Stimulated activated naive CD8-positive, alpha-beta T cell treated with anti-CD3 and anti-CD28 coated beads, Interleukin-15, amount 100 ng/mL, for 72 hours (primary cell): ENCODE results near the gene NSD2.

Experiments used
- ATAC-seq: fragments of 150-1000 bp; cut with Tn5 transposase; 2 replicates; pipeline ENCODE4 v1.10.0; 2021; ENCODE audit warnings: mild to moderate bottlenecking, moderate library complexity
- DNase-seq, 2 donors: peaks; one replicate each; pipeline ENCODE4 v3.0.0; 2021 to 2022
- H3K27ac Mint-ChIP-seq, 2 donors: one replicate each; pipeline ENCODE4 v1.8.0; 2022; ENCODE audit warnings: mild to moderate bottlenecking in 2 of 2, mixed read lengths in 2 of 2, moderate library complexity in 2 of 2
- H3K27me3 Mint-ChIP-seq: one replicate; pipeline ENCODE4 v1.8.0; 2022; ENCODE audit warnings: mixed read lengths
- H3K4me1 Mint-ChIP-seq: one replicate; pipeline ENCODE4 v1.8.0; 2022; ENCODE audit warnings: mild to moderate bottlenecking, mixed read lengths
- H3K4me3 Mint-ChIP-seq, 2 donors: one replicate each; pipeline ENCODE4 v1.8.0; 2022; ENCODE audit warnings: mild to moderate bottlenecking in 2 of 2, mixed read lengths in 2 of 2, moderate library complexity in 1 of 2
- H3K9me3 Mint-ChIP-seq, 2 donors: one replicate each; pipeline ENCODE4 v1.8.0; 2022; ENCODE audit warnings: mixed read lengths in 2 of 2

NSD2 gene

DNA sequence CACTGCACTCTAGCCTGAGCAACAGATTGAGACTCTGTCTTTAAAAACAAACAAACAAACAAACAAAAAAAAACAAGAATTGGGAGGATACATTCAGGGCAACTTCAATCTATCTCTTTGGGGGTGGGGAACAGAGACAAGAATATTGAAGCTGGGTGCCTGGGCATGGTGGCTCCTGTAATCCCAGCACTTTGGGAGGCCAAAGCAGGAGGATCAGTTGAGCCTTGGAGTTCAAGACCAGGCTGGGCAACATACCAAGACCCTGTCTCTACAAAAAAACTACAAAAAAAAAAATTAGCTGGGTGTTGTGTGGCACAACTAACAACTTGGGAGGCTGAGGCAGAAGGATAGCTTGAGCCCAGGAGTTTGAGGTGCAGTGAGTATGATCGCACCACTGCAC lies 16.4 kb upstream of the NSD2 start:
- Mint-ChIP-seq H3K4me1 (peaks cover 50% of the 10 kb centered on the region), H3K4me3 (peak overlapping the region; percentile 74 to 83), H3K9me3 (no peaks in the 10 kb centered on the region), H3K27me3 (no peaks in the 10 kb centered on the region), H3K27ac (peak overlapping the region; percentile 52 to 91)
- no peak for ATAC-seq
- DNase-seq = no peak

GRCh38 chr4:1855333-1856070 lies 15.7 kb upstream of the NSD2 start:
- peak overlapping the region; percentile 9 to 52 for H3K27ac Mint-ChIP-seq
- H3K9me3 Mint-ChIP-seq = no peaks in the 10 kb centered on the region
- peak overlapping the region; percentile 83 to 90 for H3K4me3 Mint-ChIP-seq
- DNase-seq = peak; percentile 36 to 37
- no peaks in the 10 kb centered on the region for H3K27me3 Mint-ChIP-seq
- ATAC-seq = peak; percentile 48
- H3K4me1 Mint-ChIP-seq = peaks cover 50% of the 10 kb centered on the region

GRCh38 chr4:1856071-1856942 lies 14.9 kb upstream of the NSD2 start, which contains the start of gene LETM1:
LETM1 (minus strand) TSS chr4:1856156; CDS start chr4:1855950, 206 bp downstream.
- peaks cover 51% of the 10 kb centered on the region for H3K4me1 Mint-ChIP-seq
- H3K27me3 Mint-ChIP-seq = no peaks in the 10 kb centered on the region
- no peaks in the 10 kb centered on the region for H3K9me3 Mint-ChIP-seq
- H3K27ac Mint-ChIP-seq = peak within 1 kb of the TSS; percentile 52 to 91
- ATAC-seq (peak; percentile 97), DNase-seq (peak; percentile 88 to 92)
- H3K4me3 Mint-ChIP-seq = peak within 1 kb of the TSS; percentile 84 to 90

- ATAC-seq (no peak), DNase-seq (no peak)
- no peaks in the 10 kb centered on the region for H3K9me3 Mint-ChIP-seq
- peak overlapping the region; percentile 46 to 89 for H3K27ac Mint-ChIP-seq
- peaks cover 51% of the 10 kb centered on the region for H3K4me1 Mint-ChIP-seq
- no peaks in the 10 kb centered on the region for H3K27me3 Mint-ChIP-seq
- peak overlapping the region; percentile 84 to 90 for H3K4me3 Mint-ChIP-seq
These were observed 14.1 kb upstream of the NSD2 start for GRCh38 chr4:1856943-1857699.

- no peak overlapping the region for H3K4me3 Mint-ChIP-seq
- DNase-seq (no peak), ATAC-seq (no peak)
- peaks cover 51% of the 10 kb centered on the region for H3K4me1 Mint-ChIP-seq
- H3K27ac Mint-ChIP-seq = peak overlapping the region in 1 of 2 donors; percentile 59
- no peaks in the 10 kb centered on the region for H3K27me3 Mint-ChIP-seq
- no peaks in the 10 kb centered on the region for H3K9me3 Mint-ChIP-seq
These were observed 13.3 kb upstream of the NSD2 start for GRCh38 chr4:1857931-1858330.

DNA sequence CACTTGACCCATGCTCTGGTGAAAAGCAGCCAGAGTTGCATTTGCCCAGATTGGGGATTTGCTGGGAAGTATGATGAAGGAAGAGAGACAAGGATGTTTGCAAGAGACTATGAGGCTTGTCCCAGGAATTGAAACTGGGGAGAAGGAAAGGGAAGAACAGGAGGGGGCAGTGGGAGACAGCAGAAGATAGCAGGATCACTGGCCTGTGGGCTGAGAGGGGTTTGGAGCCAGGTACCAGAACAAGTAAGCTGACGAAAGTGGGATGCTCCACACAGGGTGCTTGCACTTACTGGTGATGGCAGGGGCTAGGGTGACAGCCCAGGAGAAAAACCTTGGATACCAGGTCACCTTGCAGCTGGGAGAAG lies 11.8 kb upstream of the NSD2 start:
- no peaks in the 10 kb centered on the region for H3K9me3 Mint-ChIP-seq
- ATAC-seq (no peak), DNase-seq (no peak)
- H3K27me3 Mint-ChIP-seq = no peaks in the 10 kb centered on the region
- H3K27ac Mint-ChIP-seq = no peak overlapping the region
- peaks cover 53% of the 10 kb centered on the region for H3K4me1 Mint-ChIP-seq
- no peak overlapping the region for H3K4me3 Mint-ChIP-seq

DNA sequence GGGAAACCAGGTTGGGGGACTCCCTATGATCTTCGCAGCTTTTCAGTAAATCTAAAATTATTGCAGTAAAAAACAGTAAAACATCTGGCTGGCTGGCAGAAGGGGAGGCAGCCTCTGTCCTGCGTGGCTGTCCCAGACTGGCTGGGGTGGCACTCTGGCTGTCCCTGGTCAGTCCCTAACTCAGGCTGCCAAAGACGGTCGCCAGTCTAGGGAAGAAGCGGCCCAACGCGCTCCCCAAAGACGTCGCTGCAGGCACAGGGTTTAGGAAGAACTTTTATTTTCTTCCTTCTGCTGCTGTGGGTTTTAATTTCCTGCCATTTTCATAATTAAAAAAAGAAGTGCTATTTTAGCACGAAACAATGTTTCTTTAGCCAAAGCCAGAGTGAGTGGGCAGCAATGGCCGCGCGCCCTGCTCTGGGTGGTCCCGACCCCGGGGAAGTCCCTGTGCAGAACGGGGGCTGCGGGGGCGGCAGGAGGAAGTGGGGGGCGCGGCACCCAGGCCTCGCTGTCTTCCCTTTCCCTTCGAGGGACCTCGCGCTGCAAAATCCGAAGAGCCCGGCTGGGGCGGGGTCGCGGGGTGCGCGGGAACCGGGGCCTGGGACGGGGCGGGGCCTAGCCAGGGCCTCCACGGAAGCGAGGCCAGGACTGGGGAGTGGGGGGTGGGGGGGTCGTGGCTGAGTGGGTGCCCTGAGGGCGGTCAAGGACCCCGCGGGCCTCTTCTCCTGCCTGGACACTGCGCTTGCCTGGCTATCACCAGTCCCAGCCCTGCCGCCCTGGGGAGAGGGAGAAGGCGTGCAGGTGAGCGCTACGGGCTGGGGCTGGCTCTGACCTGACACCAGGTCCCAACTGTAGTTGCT lies 8.9 kb upstream of the NSD2 start:
- DNase-seq = peak; percentile 30 to 47
- H3K27ac Mint-ChIP-seq = peak overlapping the region; percentile 90 to 94
- H3K4me1 Mint-ChIP-seq = peaks cover 39% of the 10 kb centered on the region
- H3K4me3 Mint-ChIP-seq = peak overlapping the region; percentile 84 to 92
- ATAC-seq = peak; percentile 78
- no peaks in the 10 kb centered on the region for H3K27me3 Mint-ChIP-seq
- H3K9me3 Mint-ChIP-seq = no peaks in the 10 kb centered on the region

DNA sequence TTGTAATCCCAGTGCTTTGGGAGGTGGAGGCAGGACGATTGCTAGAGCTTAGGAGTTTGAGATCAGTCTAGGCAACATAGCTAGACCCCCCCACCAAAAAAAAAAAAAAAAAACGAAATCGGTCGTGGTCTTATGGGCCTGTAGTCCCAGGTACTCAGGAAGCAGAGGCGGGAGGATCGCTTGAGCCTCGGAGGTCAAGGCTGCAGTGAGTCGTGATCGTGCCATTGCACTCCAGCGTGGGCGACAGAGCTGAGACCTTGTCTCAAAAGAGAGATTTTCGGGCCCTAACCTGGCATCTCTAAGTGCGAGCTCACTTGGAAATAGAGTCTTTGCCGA lies 8.3 kb upstream of the NSD2 start:
- H3K27ac Mint-ChIP-seq = peak overlapping the region; percentile 69 to 90
- peaks cover 40% of the 10 kb centered on the region for H3K4me1 Mint-ChIP-seq
- DNase-seq = no peak
- peak overlapping the region; percentile 84 to 92 for H3K4me3 Mint-ChIP-seq
- H3K9me3 Mint-ChIP-seq = no peaks in the 10 kb centered on the region
- peak; percentile 19 for ATAC-seq
- no peaks in the 10 kb centered on the region for H3K27me3 Mint-ChIP-seq

GRCh38 chr4:1863297-1864033 lies 7.7 kb upstream of the NSD2 start:
- Mint-ChIP-seq H3K27ac (peak overlapping the region in 1 of 2 donors; percentile 69), H3K4me1 (peaks cover 40% of the 10 kb centered on the region), H3K9me3 (no peaks in the 10 kb centered on the region), H3K27me3 (no peaks in the 10 kb centered on the region), H3K4me3 (peak overlapping the region; percentile 84 to 92)
- DNase-seq (peak in 1 of 2 donors; percentile 28), ATAC-seq (peak; percentile 46)

DNA sequence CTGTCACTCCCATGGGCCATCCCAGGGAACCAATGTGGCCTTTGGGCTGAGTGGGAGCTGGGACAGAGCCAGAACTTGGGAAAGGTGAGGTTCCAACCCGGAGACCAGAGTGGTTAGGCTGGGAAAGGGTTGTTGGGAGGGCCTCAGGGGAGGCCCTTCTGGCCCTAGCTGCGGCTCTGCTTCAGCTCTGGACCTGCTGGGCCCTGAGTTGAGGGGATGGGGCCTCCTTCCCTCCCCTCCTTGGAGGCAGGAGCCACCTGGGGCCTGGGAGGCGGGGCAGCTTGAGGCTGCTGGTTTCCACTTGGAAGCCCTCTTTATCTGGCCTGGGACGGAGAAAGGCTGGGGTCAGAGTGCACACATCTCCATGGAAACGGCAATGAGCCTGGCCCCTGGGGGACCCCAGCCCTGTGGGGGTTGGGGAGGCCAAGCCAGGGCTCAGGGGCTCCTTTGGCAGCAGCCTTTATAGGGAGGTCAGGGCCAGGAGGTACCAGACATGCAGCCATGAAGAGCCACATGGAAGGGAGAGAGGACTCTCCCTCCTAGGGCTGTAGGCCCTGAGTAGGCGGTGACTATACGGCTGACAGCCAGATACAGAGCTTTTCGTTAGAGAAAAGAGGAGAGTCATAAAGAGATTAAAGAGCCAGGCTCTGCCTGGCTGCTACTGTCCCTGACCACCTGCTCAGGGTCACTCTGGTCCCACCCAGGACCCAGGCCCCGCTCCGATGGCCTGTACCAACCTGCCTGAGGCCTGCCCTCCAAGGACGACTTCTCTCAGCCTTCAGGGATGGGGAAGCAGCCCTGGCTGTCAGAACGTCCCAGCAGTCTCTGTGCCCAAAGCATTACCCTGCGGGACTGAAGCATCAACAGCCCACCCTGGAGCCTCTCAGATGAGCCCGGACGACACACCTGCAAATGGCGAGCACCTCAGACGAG lies 6.9 kb upstream of the NSD2 start:
- no peak for DNase-seq
- H3K9me3 Mint-ChIP-seq = no peaks in the 10 kb centered on the region
- no peaks in the 10 kb centered on the region for H3K27me3 Mint-ChIP-seq
- peaks cover 40% of the 10 kb centered on the region for H3K4me1 Mint-ChIP-seq
- no peak overlapping the region for H3K27ac Mint-ChIP-seq
- ATAC-seq = no peak
- H3K4me3 Mint-ChIP-seq = peak overlapping the region in 1 of 2 donors; percentile 92

DNA sequence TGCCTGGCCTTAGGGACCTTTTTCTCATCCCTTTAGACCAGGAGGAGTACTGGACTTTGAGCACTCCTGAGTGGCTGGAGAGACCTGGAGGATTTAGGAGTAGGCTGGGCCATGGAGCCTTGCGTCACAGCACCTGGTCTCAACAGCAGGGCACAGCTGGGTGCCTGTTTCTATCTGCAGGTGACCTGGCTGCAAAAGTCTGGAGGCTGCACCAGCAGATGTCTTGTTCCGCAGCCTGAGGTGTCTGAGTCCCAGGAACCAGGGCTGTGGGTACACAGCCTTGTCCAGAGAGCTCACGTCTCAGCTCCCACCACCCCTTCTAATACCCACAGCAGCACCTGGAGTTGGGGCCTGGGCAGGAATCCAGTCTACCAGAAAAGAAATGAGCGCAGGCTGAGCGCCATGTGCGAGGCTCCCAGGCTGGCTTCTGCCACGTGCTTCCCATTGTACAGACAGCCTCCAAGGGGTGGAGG lies 5.0 kb upstream of the NSD2 start:
- H3K9me3 Mint-ChIP-seq = no peaks in the 10 kb centered on the region
- ATAC-seq = no peak
- H3K27me3 Mint-ChIP-seq = no peaks in the 10 kb centered on the region
- DNase-seq = no peak
- no peak overlapping the region for H3K27ac Mint-ChIP-seq
- H3K4me1 Mint-ChIP-seq = peaks cover 42% of the 10 kb centered on the region
- H3K4me3 Mint-ChIP-seq = no peak overlapping the region

GRCh38 chr4:1868293-1868692 lies 2.9 kb upstream of the NSD2 start:
- Mint-ChIP-seq H3K4me1 (peaks cover 34% of the 10 kb centered on the region), H3K9me3 (no peaks in the 10 kb centered on the region), H3K4me3 (no peak overlapping the region), H3K27me3 (no peaks in the 10 kb centered on the region), H3K27ac (no peak overlapping the region)
- no peak for ATAC-seq
- DNase-seq = no peak

GRCh38 chr4:1868912-1869311 lies 2.3 kb upstream of the NSD2 start:
- Mint-ChIP-seq H3K27ac (no peak overlapping the region), H3K4me3 (no peak overlapping the region), H3K9me3 (no peaks in the 10 kb centered on the region), H3K4me1 (peaks cover 34% of the 10 kb centered on the region), H3K27me3 (no peaks in the 10 kb centered on the region)
- DNase-seq (no peak), ATAC-seq (no peak)
